GM12878 (cell line): ENCODE measurements around the gene ADGRV1.

Experiments
- CBFB ChIP-seq: IDR thresholded peaks from 2 replicates; pipeline ENCODE4 v1.6.1; 2016; ENCODE audit warnings: antibody characterized with exemption, low read depth
- NR2C2 ChIP-seq: IDR thresholded peaks from 2 replicates; pipeline ENCODE4 v1.6.1; 2011; ENCODE audit warnings: borderline replicate concordance, low read depth; ENCODE audit not compliant: control insufficient read depth, insufficient read length
- POLR2AphosphoS5 ChIP-seq: IDR thresholded peaks from 2 replicates; pipeline ENCODE4 v1.6.1; 2011; ENCODE audit warnings: mild to moderate bottlenecking, low read length, inconsistent platforms
- RAD51 ChIP-seq: fragments of 450-650 bp; IDR thresholded peaks from 2 replicates; pipeline ENCODE4 v1.6.1; 2016; ENCODE audit warnings: moderate library complexity, mild to moderate bottlenecking, inconsistent platforms
- SREBF1 ChIP-seq: IDR thresholded peaks from 2 replicates; pipeline ENCODE4 v1.6.1; 2012; ENCODE audit warnings: mild to moderate bottlenecking, low read length
- YY1 ChIP-seq: IDR thresholded peaks from 2 replicates; pipeline ENCODE4 v1.6.1; 2011; ENCODE audit warnings: low read depth, mild to moderate bottlenecking, low read length
- ZNF384 ChIP-seq: IDR thresholded peaks from 2 replicates; pipeline ENCODE4 v1.6.1; 2012; ENCODE audit warnings: low read depth, mild to moderate bottlenecking, low read length, improper control_type of control experiment, borderline replicate concordance
- TF ChIP-seq, protein P1 (sequence below): IDR thresholded peaks from 2 replicates; pipeline ENCODE4 v1.6.1; 2011; ENCODE audit warnings: low read depth, mild to moderate bottlenecking, low read length, moderate library complexity, borderline replicate concordance; ENCODE audit errors: extremely low read depth
- TF ChIP-seq, protein P2 (sequence below), 3 experiments: IDR thresholded peaks in 2 of 3; conservative IDR thresholded peaks in 1 of 3; 2 replicates each; pipeline ENCODE4 v1.5.1; 2011; ENCODE audit warnings: low read depth in 3 of 3, low read length in 3 of 3, mild to moderate bottlenecking in 3 of 3, control low read depth in 2 of 3, moderate library complexity in 2 of 3, inconsistent platforms in 1 of 3, mixed read lengths in 1 of 3; ENCODE audit not compliant: control insufficient read depth in 2 of 3, insufficient read depth in 1 of 3; ENCODE audit errors: extremely low read depth in 1 of 3
- TF ChIP-seq, protein P3 (sequence below): IDR thresholded peaks from 2 replicates; pipeline ENCODE4 v1.6.1; 2012; ENCODE audit warnings: low read depth, low read length, improper control_type of control experiment
- TF ChIP-seq, protein P4 (sequence below): IDR thresholded peaks from 2 replicates; pipeline ENCODE4 v1.6.1; 2011; ENCODE audit warnings: low read depth, low read length, improper control_type of control experiment, borderline replicate concordance
- TF ChIP-seq, protein P5 (sequence below): fragments of 450-650 bp; formaldehyde crosslinking; IDR thresholded peaks from 2 replicates; pipeline ENCODE4 v1.5.0; 2022; ENCODE audit warnings: mild to moderate bottlenecking, missing genetic modification characterization

DNA sequence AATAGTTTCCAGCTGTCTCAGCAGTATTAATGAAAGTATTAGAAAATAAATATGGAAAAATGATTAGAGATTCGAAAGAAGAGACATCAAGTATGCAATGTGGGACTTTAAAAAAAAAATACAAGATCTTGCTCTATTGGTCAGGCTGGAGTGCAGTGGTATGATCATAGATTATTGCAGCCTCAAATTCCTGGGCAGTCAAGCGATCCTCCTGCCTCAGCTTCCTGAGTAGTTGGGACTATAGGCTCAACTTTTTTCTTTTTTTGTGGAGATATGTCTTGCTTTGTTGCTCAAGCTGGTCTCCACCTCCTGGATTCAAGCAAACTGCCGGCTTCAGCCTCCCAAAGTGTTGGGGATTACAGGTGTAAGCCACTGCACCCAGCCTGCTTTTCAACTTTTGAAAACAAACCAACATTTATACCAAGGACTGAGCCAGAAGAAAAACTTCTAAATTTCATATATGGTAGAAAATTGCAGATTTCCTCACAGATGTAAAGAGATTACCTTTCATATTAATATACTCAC is 323.1 kb downstream of the ADGRV1 start:
- no peak for TF ChIP-seq SREBF1
- TF ChIP-seq, protein P1, sequence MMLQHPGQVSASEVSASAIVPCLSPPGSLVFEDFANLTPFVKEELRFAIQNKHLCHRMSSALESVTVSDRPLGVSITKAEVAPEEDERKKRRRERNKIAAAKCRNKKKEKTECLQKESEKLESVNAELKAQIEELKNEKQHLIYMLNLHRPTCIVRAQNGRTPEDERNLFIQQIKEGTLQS = no peak
- no peak for TF ChIP-seq NR2C2
- TF ChIP-seq YY1 = no peak
- TF ChIP-seq, protein P2, sequence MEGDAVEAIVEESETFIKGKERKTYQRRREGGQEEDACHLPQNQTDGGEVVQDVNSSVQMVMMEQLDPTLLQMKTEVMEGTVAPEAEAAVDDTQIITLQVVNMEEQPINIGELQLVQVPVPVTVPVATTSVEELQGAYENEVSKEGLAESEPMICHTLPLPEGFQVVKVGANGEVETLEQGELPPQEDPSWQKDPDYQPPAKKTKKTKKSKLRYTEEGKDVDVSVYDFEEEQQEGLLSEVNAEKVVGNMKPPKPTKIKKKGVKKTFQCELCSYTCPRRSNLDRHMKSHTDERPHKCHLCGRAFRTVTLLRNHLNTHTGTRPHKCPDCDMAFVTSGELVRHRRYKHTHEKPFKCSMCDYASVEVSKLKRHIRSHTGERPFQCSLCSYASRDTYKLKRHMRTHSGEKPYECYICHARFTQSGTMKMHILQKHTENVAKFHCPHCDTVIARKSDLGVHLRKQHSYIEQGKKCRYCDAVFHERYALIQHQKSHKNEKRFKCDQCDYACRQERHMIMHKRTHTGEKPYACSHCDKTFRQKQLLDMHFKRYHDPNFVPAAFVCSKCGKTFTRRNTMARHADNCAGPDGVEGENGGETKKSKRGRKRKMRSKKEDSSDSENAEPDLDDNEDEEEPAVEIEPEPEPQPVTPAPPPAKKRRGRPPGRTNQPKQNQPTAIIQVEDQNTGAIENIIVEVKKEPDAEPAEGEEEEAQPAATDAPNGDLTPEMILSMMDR (IDR thresholded peaks at IDR 0.05 in 2 of 3, conservative IDR thresholded peaks at IDR 0.05 in 1 of 3; ENCODE audit: control insufficient read depth in 2 of 3, extremely low read depth in 1 of 3, insufficient read depth in 1 of 3, low read depth in 3 of 3, low read length in 3 of 3) = no peak
- TF ChIP-seq CBFB = no peak
- TF ChIP-seq ZNF384 = no peak
- TF ChIP-seq, protein P3, sequence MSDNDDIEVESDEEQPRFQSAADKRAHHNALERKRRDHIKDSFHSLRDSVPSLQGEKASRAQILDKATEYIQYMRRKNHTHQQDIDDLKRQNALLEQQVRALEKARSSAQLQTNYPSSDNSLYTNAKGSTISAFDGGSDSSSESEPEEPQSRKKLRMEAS = no peak
- no peak for TF ChIP-seq RAD51
- TF ChIP-seq, protein P4, sequence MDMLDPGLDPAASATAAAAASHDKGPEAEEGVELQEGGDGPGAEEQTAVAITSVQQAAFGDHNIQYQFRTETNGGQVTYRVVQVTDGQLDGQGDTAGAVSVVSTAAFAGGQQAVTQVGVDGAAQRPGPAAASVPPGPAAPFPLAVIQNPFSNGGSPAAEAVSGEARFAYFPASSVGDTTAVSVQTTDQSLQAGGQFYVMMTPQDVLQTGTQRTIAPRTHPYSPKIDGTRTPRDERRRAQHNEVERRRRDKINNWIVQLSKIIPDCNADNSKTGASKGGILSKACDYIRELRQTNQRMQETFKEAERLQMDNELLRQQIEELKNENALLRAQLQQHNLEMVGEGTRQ = no peak
- TF ChIP-seq, protein P5, sequence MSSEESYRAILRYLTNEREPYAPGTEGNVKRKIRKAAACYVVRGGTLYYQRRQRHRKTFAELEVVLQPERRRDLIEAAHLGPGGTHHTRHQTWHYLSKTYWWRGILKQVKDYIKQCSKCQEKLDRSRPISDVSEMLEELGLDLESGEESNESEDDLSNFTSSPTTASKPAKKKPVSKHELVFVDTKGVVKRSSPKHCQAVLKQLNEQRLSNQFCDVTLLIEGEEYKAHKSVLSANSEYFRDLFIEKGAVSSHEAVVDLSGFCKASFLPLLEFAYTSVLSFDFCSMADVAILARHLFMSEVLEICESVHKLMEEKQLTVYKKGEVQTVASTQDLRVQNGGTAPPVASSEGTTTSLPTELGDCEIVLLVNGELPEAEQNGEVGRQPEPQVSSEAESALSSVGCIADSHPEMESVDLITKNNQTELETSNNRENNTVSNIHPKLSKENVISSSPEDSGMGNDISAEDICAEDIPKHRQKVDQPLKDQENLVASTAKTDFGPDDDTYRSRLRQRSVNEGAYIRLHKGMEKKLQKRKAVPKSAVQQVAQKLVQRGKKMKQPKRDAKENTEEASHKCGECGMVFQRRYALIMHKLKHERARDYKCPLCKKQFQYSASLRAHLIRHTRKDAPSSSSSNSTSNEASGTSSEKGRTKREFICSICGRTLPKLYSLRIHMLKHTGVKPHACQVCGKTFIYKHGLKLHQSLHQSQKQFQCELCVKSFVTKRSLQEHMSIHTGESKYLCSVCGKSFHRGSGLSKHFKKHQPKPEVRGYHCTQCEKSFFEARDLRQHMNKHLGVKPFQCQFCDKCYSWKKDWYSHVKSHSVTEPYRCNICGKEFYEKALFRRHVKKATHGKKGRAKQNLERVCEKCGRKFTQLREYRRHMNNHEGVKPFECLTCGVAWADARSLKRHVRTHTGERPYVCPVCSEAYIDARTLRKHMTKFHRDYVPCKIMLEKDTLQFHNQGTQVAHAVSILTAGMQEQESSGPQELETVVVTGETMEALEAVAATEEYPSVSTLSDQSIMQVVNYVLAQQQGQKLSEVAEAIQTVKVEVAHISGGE = no peak
- no peak for TF ChIP-seq POLR2AphosphoS5
